NCI-H748 (cell line): Measurements from ENCODE around the gene EFCAB14.
"Not testable (repeated sequence)": the region's sequence is repeated elsewhere in the genome, so short reads cannot be mapped to it uniquely, and the experiment has no call there.

ENCODE experiments used
- DNase-seq: peaks from one replicate; lab custom pipeline; 2025; ENCODE audit not compliant: unreplicated experiment; lab: John Stamatoyannopoulos, UW

EFCAB14 gene

DNA sequence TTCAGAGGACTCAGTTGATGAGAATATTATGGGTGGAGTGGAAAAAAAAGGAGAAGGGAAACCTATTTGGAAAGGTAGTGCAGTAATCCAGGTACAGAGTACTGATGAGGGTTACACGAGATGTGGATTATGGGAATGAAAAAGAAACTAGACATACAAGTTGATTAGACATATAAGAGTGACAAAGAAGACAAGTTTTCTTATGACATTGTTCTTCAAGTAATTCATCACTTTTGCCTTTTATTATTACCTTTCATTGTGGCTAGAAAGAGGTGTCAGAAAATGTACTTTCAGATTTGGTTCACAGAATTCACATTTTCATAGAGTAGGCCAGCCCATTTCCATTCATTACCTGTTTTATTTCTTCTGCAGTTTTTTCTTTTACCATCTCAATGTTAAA lies 61.1 kb downstream of the EFCAB14 start:
- DNase-seq: no peak

DNA sequence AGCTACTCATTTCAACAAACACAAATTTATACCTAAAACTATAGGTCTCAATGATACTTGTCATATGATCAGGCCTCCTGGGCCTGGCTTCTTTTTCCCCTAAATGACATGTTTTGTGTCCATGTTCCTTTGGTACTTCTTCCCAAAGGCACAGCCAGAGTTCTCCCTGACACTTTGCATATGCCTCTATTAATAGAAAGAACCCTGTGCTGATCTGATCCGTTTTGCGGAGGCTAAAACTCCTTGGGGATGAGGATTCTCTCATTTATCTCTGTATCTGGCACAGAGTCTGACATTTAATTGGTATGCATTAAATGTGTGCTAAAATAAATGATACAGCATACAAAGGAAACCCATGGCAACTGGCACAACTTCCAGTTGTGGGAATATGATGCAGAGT lies 62.3 kb downstream of the EFCAB14 start:
- no peak for DNase-seq

DNA sequence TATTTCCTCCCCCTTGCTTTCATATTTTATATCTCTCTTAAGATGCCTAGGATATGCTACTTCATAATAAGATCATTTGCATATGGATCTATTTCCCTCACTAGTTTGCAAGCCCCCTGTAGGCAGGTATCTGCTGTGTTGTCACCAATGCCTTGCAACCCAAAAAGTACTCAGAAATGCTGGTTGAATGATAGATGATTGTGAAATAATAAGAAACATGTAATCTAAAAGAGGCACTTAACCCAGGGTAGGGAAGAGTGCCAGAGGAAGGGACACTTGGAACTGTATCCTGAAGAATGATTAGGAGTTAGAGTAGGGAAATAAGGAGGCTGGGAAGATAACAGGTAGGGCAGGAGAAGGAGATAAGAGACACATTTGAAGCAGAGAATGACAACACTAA lies 63.1 kb downstream of the EFCAB14 start:
- no peak for DNase-seq

GRCh38 chr1:46654698-46655097 lies 64.2 kb downstream of the EFCAB14 start:
- not testable (repeated sequence) for DNase-seq

GRCh38 chr1:46654012-46654411 lies 64.9 kb downstream of the EFCAB14 start:
- no peak for DNase-seq

DNA sequence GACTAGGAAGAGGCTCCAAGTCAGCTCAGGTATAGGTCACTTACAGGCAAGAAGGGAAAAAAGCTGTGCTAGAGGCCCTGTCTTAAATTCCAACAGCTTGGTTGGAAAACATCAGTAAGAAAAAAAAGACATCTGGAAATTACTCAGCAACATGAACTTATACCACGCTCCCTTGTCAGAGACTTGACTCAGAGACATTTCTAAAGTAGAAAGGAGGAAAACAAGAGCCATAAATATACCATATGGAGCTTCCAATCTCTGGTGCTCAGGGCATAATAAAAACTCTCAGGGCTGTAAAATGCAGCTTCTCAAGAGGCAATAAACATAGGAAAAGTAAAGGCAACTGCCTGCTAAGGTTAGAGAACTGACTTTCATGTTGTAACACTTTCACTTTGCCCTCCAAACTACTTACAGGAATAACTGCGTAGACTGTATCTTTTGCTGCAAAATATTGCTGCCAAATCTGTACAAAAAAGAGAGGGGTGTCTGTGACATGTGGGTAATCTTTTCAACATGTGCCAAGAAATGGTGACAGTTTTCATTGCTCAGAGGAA lies 65.4 kb downstream of the EFCAB14 start:
- DNase-seq: no peak

GRCh38 chr1:46652321-46653100 lies 66.4 kb downstream of the EFCAB14 start:
- no peak for DNase-seq

DNA sequence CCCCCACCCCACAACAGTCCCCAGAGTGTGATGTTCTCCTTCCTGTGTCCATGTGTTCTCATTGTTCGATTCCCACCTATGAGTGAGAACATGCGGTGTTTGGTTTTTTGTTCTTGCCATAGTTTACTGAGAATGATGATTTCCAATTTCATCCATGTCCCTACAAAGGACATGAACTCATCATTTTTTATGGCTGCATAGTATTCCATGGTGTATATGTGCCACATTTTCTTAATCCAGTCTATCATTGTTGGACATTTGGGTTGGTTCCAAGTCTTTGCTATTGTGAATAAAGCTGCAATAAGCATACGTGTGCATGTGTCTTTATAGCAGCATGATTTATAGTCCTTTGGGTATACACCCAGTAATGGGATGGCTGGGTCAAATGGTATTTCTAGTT lies 67.8 kb downstream of the EFCAB14 start:
- DNase-seq: not testable (repeated sequence)

- no peak for DNase-seq
Observed at GRCh38 chr1:46650491-46650890, 68.4 kb downstream of the EFCAB14 start.

DNA sequence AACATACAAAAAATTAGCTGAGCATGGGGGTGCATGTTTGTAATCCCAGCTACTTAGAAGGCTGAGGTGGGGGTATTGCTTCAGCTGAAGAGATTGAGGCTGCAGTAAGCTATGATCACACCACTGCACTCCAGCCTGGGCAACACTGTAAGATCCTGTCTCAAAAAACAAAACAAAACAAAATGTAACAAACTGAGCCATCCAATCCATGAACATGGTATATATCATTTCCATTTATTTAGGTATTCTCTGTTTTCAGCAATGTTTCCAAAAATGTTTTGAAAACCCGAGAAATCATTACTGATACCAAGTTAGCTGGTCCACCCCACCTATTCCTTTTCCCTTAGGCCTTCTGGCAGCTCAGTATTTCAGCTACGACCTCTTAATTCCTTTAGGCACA lies 69.2 kb downstream of the EFCAB14 start:
- DNase-seq: no peak

- DNase-seq: no peak
Observed at GRCh38 chr1:46647611-46648010, 71.3 kb downstream of the EFCAB14 start.

DNA sequence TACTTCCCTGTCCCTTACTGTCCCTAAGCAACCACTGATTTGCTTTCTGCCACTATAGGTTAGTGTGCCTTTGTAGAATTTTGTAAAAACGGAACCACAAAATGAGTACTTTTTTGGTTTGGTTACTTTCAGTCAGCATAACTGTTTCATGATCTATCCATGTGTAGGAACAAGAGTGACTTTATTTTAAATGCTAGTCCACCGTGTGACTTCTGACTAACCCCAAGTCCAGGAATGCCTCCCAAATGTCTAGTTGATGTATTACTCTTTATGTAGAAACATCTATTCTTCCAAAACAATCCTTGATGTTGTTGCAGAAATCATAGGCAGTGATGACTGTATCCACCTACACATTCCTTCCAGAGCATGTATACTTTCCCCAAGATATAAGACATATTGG lies 72.1 kb downstream of the EFCAB14 start:
- DNase-seq: no peak

GRCh38 chr1:46646331-46646730 lies 72.6 kb downstream of the EFCAB14 start:
- DNase-seq: no peak

DNA sequence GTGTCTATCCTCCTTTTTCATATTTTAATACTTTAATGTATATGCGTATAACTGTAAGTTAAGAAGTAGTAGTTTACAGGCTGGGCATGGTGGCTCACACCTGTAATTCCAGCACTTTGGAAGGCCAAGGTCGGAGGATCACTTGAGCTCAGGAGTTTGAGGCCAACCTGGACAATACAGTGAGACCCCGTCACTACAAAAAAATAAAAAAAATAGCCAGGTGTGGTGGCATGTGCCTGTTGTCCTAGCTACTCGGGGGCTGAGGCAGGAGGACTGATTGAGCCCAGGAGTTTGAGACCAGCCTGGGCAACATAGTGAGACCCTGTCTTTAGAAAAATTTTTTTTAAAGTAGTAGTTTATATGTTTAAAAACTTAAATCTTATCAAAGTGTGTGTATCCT lies 73.1 kb downstream of the EFCAB14 start:
- DNase-seq: no peak

GRCh38 chr1:46643368-46643775 lies 75.5 kb downstream of the EFCAB14 start:
- DNase-seq: peak; percentile 89

DNA sequence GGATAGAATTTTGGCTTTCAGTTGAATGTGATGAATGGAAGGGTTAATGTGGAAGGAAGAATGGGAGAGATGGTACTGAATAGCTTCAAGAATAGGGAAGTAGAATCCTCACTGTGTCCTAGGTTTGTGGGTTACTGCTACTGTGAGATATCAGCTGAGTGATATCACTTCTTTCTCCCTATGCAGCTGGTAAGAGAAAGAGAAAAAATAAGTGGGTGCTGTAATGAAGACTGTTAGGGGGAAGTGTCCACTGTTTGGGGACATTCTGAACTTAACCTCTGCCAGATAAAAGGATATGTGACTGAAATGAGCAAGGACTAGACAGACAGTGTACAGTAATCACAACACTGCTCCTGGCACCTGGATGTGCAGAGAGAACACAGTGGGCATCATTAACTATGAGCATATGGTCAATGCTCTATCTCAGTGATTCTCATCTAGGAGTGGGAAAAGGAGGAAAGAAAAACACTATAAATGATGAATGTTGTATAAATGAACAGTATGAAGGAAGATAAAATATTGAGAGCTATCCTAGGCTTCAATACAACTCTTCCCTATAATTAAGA lies 76.7 kb downstream of the EFCAB14 start:
- no peak for DNase-seq

DNA sequence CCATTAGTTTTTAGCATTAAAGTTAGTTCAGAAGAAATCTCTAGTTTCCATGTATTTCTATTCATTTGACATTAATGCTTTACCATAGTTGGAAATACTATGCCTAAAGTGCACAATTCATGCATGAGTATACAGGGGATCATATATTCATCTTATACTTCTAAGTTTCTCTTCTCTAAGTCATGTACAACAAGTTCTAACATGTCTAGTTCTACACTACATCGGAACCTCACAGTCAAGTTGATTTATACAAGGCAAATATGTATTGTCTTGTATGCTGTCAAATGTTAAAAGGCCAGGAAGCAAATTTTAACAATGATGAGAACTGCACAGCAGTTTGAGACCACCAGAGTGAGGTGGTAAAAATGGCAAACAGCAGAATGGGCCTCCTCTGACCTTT lies 79.4 kb downstream of the EFCAB14 start:
- DNase-seq: no peak

DNA sequence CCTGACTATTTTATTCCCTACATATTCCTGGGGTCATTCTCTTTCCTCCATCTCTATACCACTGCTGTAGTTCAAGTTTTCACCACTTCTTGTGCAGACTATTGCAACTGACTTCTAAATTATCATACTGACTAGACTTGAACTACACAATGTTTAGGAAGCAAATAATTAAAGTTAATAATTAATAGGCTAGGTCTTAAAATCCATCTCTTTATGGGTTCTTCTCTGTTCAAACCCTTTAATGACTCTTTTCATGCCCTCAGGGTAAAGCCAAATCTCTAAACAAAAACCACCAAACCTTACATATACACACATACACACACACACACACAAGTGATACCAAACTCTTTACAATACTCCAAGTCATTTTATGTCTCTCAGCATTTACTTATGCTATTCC lies 80.0 kb downstream of the EFCAB14 start:
- DNase-seq: no peak

- DNase-seq: no peak
Observed at GRCh38 chr1:46637444-46638083, 81.3 kb downstream of the EFCAB14 start.

DNA sequence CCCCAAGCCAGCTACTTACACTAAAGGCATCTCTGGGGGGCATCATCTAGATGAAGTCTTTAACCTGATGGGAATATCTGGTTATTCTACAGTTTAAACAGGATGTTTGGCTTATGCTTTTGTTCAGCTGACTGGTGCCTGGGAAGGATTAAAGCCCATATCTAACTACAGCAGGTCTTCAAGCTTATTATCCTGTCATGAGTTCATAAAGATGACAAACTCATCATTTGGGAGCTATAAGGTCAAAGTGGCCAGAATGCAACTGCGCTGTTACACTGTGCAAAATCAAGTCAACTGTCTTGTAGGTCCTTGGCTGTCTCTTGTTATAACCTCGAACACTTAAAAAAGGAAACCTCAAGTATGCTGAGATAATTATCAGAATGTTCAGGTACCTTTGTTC lies 83.7 kb downstream of the EFCAB14 start:
- no peak for DNase-seq

- DNase-seq: no peak
Observed at GRCh38 chr1:46630719-46631118, 88.2 kb downstream of the EFCAB14 start.
